Stomach (tissue), 9 donors: ENCODE measurements around the gene SEMA5B. TPM values are rescaled to one million over a fixed set of nuclear protein-coding genes. Genes with fewer than 3 reads are reported as not detected.

Experiments
- DNase-seq, 2 donors: peaks; one replicate each; pipeline versions ENCODE4 v3.0.0 to v3.0.0-alpha.2; 2013 to 2019
- H3K27ac ChIP-seq, 5 donors: fragments of 200-600 bp in 4 of 5; sonication (generic) in 4 of 5; one replicate each; pipeline ENCODE4 v1.5.1; 2013 to 2019; ENCODE audit warnings: mild to moderate bottlenecking in 1 of 5, moderate library complexity in 1 of 5
- H3K27me3 ChIP-seq, 3 donors: fragments of 200-600 bp; sonication (generic); one replicate each; pipeline ENCODE4 v1.5.1; 2017 to 2019; ENCODE audit warnings: mixed run types in 1 of 3
- H3K36me3 ChIP-seq, 4 donors: fragments of 200-600 bp; sonication (generic); 1 replicate in 3 of 4; 2 replicates in 1 of 4; pipeline ENCODE4 v1.5.1; 2016 to 2019
- H3K4me1 ChIP-seq, 4 donors: fragments of 200-600 bp; sonication (generic); one replicate each; pipeline ENCODE4 v1.5.1; 2016 to 2019
- H3K4me3 ChIP-seq, 4 donors: fragments of 200-600 bp; sonication (generic) in 3 of 4; one replicate each; pipeline ENCODE4 v1.5.1; 2016 to 2019; ENCODE audit warnings: mild to moderate bottlenecking in 1 of 4
- H3K9me3 ChIP-seq, 4 donors: fragments of 200-600 bp; sonication (generic); one replicate each; pipeline ENCODE4 v1.5.1; 2016 to 2019
- CTCF ChIP-seq, 7 experiments: fragments of 450-650 bp in 4 of 7; fragments of 200-600 bp in 3 of 7; sonication (generic) in 3 of 7; IDR thresholded peaks; one replicate each; pipeline ENCODE4 v1.5.1; 2016 to 2019; ENCODE audit warnings: antibody characterized with exemption in 7 of 7, control low read depth in 2 of 7, mild to moderate bottlenecking in 1 of 7
- EP300 ChIP-seq: sonication (generic); formaldehyde crosslinking; IDR thresholded peaks from one replicate; pipeline ENCODE4 v1.6.1; 2017; ENCODE audit warnings: antibody characterized with exemption
- POLR2A ChIP-seq, 4 donors: fragments of 450-650 bp; IDR thresholded peaks; one replicate each; pipeline ENCODE4 v1.6.1; 2016; ENCODE audit warnings: antibody characterized with exemption in 4 of 4, control low read depth in 2 of 4, mild to moderate bottlenecking in 1 of 4, moderate library complexity in 1 of 4
- POLR2AphosphoS5 ChIP-seq, 3 donors: sonication (generic); formaldehyde crosslinking; IDR thresholded peaks; one replicate each; pipeline ENCODE4 v1.6.1; 2016; ENCODE audit warnings: antibody characterized with exemption in 3 of 3
- WGBS, 5 donors: extraction: QIAGEN DNeasy Blood & Tissue Kit in 3 of 5; methylation state at CpG; one replicate each; pipeline versions ENCODE4 v1.1.5 to v1.1.7; 2013 to 2018; 5-methylcytosine and 5-hydroxymethylcytosine counted together
- intact Hi-C: fragments of 100-400 bp; cut with DNase I; formaldehyde crosslinking; loops from one replicate; pipeline ENCODE4 v1.15.1; 2023; ENCODE audit warnings: low total_unique reads
- polyA plus RNA-seq, 3 donors: library from polyadenylated mRNA; stranded (reverse); fragments of 200-250 nt; gene quantifications; one replicate each; pipeline ENCODE4 v1.2.3, GENCODE V29; 2013
- total RNA-seq, 5 donors: library from RNA; depleted of rRNA; stranded (reverse); fragments of >200 nt; gene quantifications; one replicate each; pipeline versions ENCODE4 v1.1.0 to v1.2.3, GENCODE V29; 2014 to 2016
- donor health status: healthy with polysubstance abuse.
- donor health status: Bipolar disorder and iron deficiency.
- donor health status: healthy.

The SEMA5B gene
- total and polyA plus RNA-seq, 8 donors, result 0.15 to 27.2 (median 1.0) TPM; not detected in 2

GRCh38 chr3:122967356-122967755 lies 60.2 kb downstream of the SEMA5B start:
- H3K27ac ChIP-seq, result no peak overlapping the region
- DNase-seq, result no peak
- intact Hi-C loops, result no loop called here
- 81 to 92% (median 87%) methylated on average over 4 of the region's 4 CpGs for WGBS, 5 donors
- TF ChIP-seq POLR2A (IDR thresholded peaks at IDR 0.05) (no peak), EP300 (no peak), POLR2AphosphoS5 (IDR thresholded peaks at IDR 0.05) (no peak), CTCF (IDR thresholded peaks at IDR 0.05) (no peak)
- H3K9me3 ChIP-seq, result no peaks in the 10 kb centered on the region
- H3K4me3 ChIP-seq, result no peak overlapping the region
- no peaks in the 10 kb centered on the region for H3K27me3 ChIP-seq
- H3K4me1 ChIP-seq, result peaks cover 0 to 9% (median 6%) of the 10 kb centered on the region in 4 donors
- no peaks in the 10 kb centered on the region for H3K36me3 ChIP-seq

GRCh38 chr3:122966045-122966444 lies 61.5 kb downstream of the SEMA5B start:
- Histone ChIP-seq H3K4me1 (peaks cover 0 to 9% (median 6%) of the 10 kb centered on the region in 4 donors), H3K9me3 (no peaks in the 10 kb centered on the region), H3K27me3 (no peaks in the 10 kb centered on the region), H3K27ac (no peak overlapping the region), H3K4me3 (no peak overlapping the region), H3K36me3 (no peaks in the 10 kb centered on the region)
- TF ChIP-seq EP300, result no peak
- no peak for TF ChIP-seq CTCF (IDR thresholded peaks at IDR 0.05)
- TF ChIP-seq POLR2A (IDR thresholded peaks at IDR 0.05), result no peak
- intact Hi-C loops, result no loop called here
- DNase-seq, result no peak

GRCh38 chr3:122964811-122965210 lies 62.8 kb downstream of the SEMA5B start:
- no peak for DNase-seq
- Histone ChIP-seq H3K36me3 (no peaks in the 10 kb centered on the region), H3K4me3 (no peak overlapping the region), H3K4me1 (peaks cover 0 to 5% (median 4%) of the 10 kb centered on the region in 4 donors), H3K27ac (no peak overlapping the region), H3K27me3 (no peaks in the 10 kb centered on the region), H3K9me3 (no peaks in the 10 kb centered on the region)
- intact Hi-C loops, result no loop called here
- no peak for TF ChIP-seq POLR2A (IDR thresholded peaks at IDR 0.05)
- TF ChIP-seq POLR2AphosphoS5 (IDR thresholded peaks at IDR 0.05), result no peak
- no peak for TF ChIP-seq EP300
- TF ChIP-seq CTCF (IDR thresholded peaks at IDR 0.05), result no peak
- WGBS, 5 donors, result 12 to 58% (median 29%) methylated on average over 2 of the region's 2 CpGs

GRCh38 chr3:122962149-122962548 lies 65.4 kb downstream of the SEMA5B start:
- no peaks in the 10 kb centered on the region for H3K9me3 ChIP-seq
- whole genome bisulfite sequencing, 5 donors, result 56 to 75% (median 66%) methylated on average over 9 of the region's 9 CpGs
- peaks cover 0 to 15% (median 10%) of the 10 kb centered on the region in 4 donors for H3K4me1 ChIP-seq
- H3K27me3 ChIP-seq, result no peaks in the 10 kb centered on the region
- H3K27ac ChIP-seq, result no peak overlapping the region
- H3K36me3 ChIP-seq, result no peaks in the 10 kb centered on the region
- intact Hi-C loops, result no loop called here
- no peak overlapping the region for H3K4me3 ChIP-seq
- no peak for TF ChIP-seq EP300
- TF ChIP-seq CTCF (IDR thresholded peaks at IDR 0.05), result no peak
- TF ChIP-seq POLR2AphosphoS5 (IDR thresholded peaks at IDR 0.05), result no peak
- TF ChIP-seq POLR2A (IDR thresholded peaks at IDR 0.05), result no peak
- no peak for DNase-seq
